ENCODE data around the gene ZNF614.
A peak's percentile ranks its signal among the peaks of the same experiment; 100 is the strongest.
"Not testable (repeated sequence)": the region's sequence is repeated elsewhere in the genome, so short reads cannot be mapped to it uniquely, and the experiment has no call there.

The ZNF614 gene

DNA sequence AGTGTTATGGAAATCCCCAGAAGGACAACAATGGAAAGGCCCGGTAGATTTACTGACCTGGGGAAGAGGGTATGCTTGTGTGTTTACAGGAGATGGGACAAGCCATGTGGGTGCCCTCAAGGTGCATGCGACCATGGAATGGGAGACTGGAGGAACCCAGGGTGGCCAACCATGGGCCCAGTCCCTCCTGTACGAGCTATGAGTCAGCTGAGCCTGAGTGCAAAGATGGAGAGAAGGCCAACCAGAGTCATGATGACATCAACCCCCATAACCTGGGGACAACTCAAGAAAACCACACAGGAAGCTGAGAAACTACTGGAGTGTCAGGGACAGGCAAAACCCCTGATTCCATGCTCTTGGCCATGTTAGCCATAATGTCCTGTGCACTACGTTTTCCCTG lies 49.3 kb downstream of the ZNF614 start:
- H3K79me1 ChIP-seq (ENCODE audit: low read depth, low read length): peaks cover 2% of the 10 kb centered on the region
- no peak overlapping the region for H2BK5ac ChIP-seq (ENCODE audit: low read length)
- no peak overlapping the region for H2BK12ac ChIP-seq (ENCODE audit: low read length)
- no CpG with 5 or more reads among the region's 4 CpGs for WGBS, 2 donors (ENCODE audit: extremely low coverage in 2 of 2, insufficient read length in 2 of 2, insufficient replicate concordance in 1 of 2)
- peak overlapping the region in 1 of 2 donors; percentile 50 for H3K4me3 ChIP-seq (ENCODE audit: low read length in 2 of 2)
- H3K4me2 ChIP-seq (ENCODE audit: insufficient read depth, low read length, poor library complexity, severe bottlenecking): no peak overlapping the region
- H3K9me3 ChIP-seq (replicated peaks in 1 of 2; ENCODE audit: control insufficient read depth in 2 of 2, insufficient read depth in 1 of 2, low read depth in 1 of 2, low read length in 2 of 2): peaks cover 9 to 49% of the 10 kb centered on the region in 2 donors
- H3K36me3 ChIP-seq (replicated peaks in 1 of 2; ENCODE audit: control insufficient read depth in 2 of 2, insufficient read depth in 2 of 2, low read length in 2 of 2): peaks cover 0 to 11% of the 10 kb centered on the region in 2 donors
- H2BK120ac ChIP-seq (ENCODE audit: low read depth, low read length): no peak overlapping the region
- H3K14ac ChIP-seq (ENCODE audit: low read length): no peak overlapping the region
- no peak overlapping the region for H2AK5ac ChIP-seq (ENCODE audit: low read depth, low read length)
- H2AFZ ChIP-seq (ENCODE audit: low read length): no peak overlapping the region
- no peak for DNase-seq (ENCODE audit: low spot score)
- H4K91ac ChIP-seq (ENCODE audit: low read depth, low read length, poor library complexity): no peak overlapping the region
- no peak overlapping the region for H4K8ac ChIP-seq (ENCODE audit: low read depth, low read length)
- no peaks in the 10 kb centered on the region for H3K27me3 ChIP-seq (ENCODE audit: control insufficient read depth in 3 of 3, insufficient read depth in 3 of 3, low read depth in 1 of 3, low read length in 3 of 3)
- H3K27ac ChIP-seq (replicated peaks; ENCODE audit: low read length): no peak overlapping the region
- peak overlapping the region; percentile 67 for H3K23ac ChIP-seq (ENCODE audit: low read depth, low read length, poor library complexity)
- no peak overlapping the region for H3K4ac ChIP-seq (ENCODE audit: low read length)
- no peaks in the 10 kb centered on the region for H3K4me1 ChIP-seq (ENCODE audit: control insufficient read depth in 2 of 2, insufficient read depth in 1 of 2, low read depth in 1 of 2, low read length in 2 of 2)
- no peak overlapping the region for H3K9ac ChIP-seq (ENCODE audit: low read depth, low read length, poor library complexity)
- no peak overlapping the region for H3K18ac ChIP-seq (ENCODE audit: low read length)
- H2BK15ac ChIP-seq (ENCODE audit: low read length): no peak overlapping the region

DNA sequence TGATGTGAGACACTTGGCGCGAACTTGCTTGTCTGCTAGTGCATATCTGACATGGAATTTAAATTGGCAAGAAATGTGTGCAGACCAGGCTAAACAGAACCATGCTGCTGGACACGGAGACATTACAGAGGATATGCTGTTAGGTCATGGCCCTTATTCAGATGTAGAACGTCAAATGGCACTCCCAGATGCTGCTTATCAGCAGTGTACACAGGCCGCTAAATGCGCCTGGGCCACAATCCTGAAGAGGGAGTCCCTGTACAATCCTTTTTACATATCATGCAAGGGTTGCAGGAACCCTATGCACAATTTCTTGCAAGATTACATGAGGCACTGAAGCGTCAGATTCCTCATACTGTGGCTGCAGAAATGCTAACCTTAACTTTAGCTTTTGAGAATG lies 50.8 kb downstream of the ZNF614 start:
- Histone ChIP-seq H3K14ac (ENCODE audit: low read length) (no peak overlapping the region), H2AK5ac (ENCODE audit: low read depth, low read length) (no peak overlapping the region), H4K8ac (ENCODE audit: low read depth, low read length) (no peak overlapping the region), H3K9me3 (replicated peaks in 1 of 2; ENCODE audit: control insufficient read depth in 2 of 2, insufficient read depth in 1 of 2, low read depth in 1 of 2, low read length in 2 of 2) (peaks cover 16 to 65% of the 10 kb centered on the region in 2 donors), H3K36me3 (replicated peaks in 1 of 2; ENCODE audit: control insufficient read depth in 2 of 2, insufficient read depth in 2 of 2, low read length in 2 of 2) (peaks cover 3 to 27% of the 10 kb centered on the region in 2 donors), H3K23ac (ENCODE audit: low read depth, low read length, poor library complexity) (no peak overlapping the region), H3K4me1 (ENCODE audit: control insufficient read depth in 2 of 2, insufficient read depth in 1 of 2, low read depth in 1 of 2, low read length in 2 of 2) (no peaks in the 10 kb centered on the region), H3K79me1 (ENCODE audit: low read depth, low read length) (peaks cover 2% of the 10 kb centered on the region), H3K4me2 (ENCODE audit: insufficient read depth, low read length, poor library complexity, severe bottlenecking) (no peak overlapping the region), H2BK120ac (ENCODE audit: low read depth, low read length) (no peak overlapping the region), H3K27ac (replicated peaks; ENCODE audit: low read length) (no peak overlapping the region), H3K4ac (ENCODE audit: low read length) (no peak overlapping the region), H3K4me3 (ENCODE audit: low read length in 2 of 2) (no peak overlapping the region), H2BK12ac (ENCODE audit: low read length) (no peak overlapping the region), H4K91ac (ENCODE audit: low read depth, low read length, poor library complexity) (no peak overlapping the region), H3K18ac (ENCODE audit: low read length) (no peak overlapping the region), H2AFZ (ENCODE audit: low read length) (no peak overlapping the region), H2BK15ac (ENCODE audit: low read length) (no peak overlapping the region), H2BK5ac (ENCODE audit: low read length) (no peak overlapping the region), H3K9ac (ENCODE audit: low read depth, low read length, poor library complexity) (no peak overlapping the region), H3K27me3 (ENCODE audit: control insufficient read depth in 3 of 3, insufficient read depth in 3 of 3, low read depth in 1 of 3, low read length in 3 of 3) (no peaks in the 10 kb centered on the region)
- DNase-seq (ENCODE audit: low spot score): no peak
- no CpG with 5 or more reads among the region's 7 CpGs for WGBS, 2 donors (ENCODE audit: extremely low coverage in 2 of 2, insufficient read length in 2 of 2, insufficient replicate concordance in 1 of 2)

DNA sequence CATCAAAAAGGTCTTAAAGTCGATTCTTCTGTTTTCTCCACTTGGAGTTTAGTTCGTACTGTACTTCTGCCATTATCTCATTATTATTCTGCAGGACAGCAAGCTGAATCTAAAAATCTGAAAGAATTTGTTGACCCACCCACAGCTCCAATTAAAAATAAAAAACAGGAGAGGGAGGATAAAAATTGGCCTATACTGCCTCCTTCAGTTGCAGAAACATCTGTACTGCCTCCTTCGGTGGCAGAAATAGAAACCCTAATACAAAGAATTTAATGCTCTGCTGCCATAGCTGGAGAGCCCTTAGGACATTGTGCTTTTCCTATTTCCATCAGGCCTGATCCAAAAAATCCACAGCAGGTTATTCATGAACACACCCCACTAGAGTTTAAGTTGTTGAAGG lies 51.3 kb downstream of the ZNF614 start:
- H3K18ac ChIP-seq (ENCODE audit: low read length): no peak overlapping the region
- DNase-seq (ENCODE audit: low spot score): no peak

DNA sequence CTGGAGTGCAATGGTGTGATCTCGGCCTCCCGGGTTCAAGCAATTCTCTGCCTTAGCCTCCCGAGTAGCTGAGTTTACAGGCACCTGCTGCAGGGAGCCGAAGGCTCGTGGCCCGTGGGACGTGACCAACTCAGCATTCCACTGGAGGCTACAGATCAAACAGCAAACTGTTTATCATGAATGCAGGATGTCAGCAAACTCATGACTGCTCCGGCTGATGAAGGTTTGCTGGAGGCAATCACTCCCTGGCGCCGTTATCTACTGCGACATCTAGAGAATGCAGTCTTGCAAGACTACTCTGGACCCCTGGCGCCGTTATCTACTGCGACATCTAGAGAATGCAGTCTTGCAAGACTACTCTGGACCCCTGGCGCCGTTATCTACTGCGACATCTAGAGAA lies 52.4 kb downstream of the ZNF614 start:
- not testable (repeated sequence) for H3K23ac ChIP-seq (ENCODE audit: low read depth, low read length, poor library complexity); H2AFZ ChIP-seq (ENCODE audit: low read length); H3K4me3 ChIP-seq (ENCODE audit: low read length in 2 of 2); H2BK12ac ChIP-seq (ENCODE audit: low read length); H4K8ac ChIP-seq (ENCODE audit: low read depth, low read length); H2AK5ac ChIP-seq (ENCODE audit: low read depth, low read length); H2BK15ac ChIP-seq (ENCODE audit: low read length); H3K4me2 ChIP-seq (ENCODE audit: insufficient read depth, low read length, poor library complexity, severe bottlenecking); H3K18ac ChIP-seq (ENCODE audit: low read length); H3K9ac ChIP-seq (ENCODE audit: low read depth, low read length, poor library complexity); H3K4me1 ChIP-seq (ENCODE audit: control insufficient read depth in 2 of 2, insufficient read depth in 1 of 2, low read depth in 1 of 2, low read length in 2 of 2); H3K79me1 ChIP-seq (ENCODE audit: low read depth, low read length); DNase-seq (ENCODE audit: low spot score); H3K27ac ChIP-seq (replicated peaks; ENCODE audit: low read length); H3K4ac ChIP-seq (ENCODE audit: low read length); H4K91ac ChIP-seq (ENCODE audit: low read depth, low read length, poor library complexity); H3K27me3 ChIP-seq (ENCODE audit: control insufficient read depth in 3 of 3, insufficient read depth in 3 of 3, low read depth in 1 of 3, low read length in 3 of 3); H2BK5ac ChIP-seq (ENCODE audit: low read length); H2BK120ac ChIP-seq (ENCODE audit: low read depth, low read length); H3K14ac ChIP-seq (ENCODE audit: low read length)
- Histone ChIP-seq H3K36me3 (replicated peaks in 1 of 2; ENCODE audit: control insufficient read depth in 2 of 2, insufficient read depth in 2 of 2, low read length in 2 of 2) (peaks cover 8 to 41% of the 10 kb centered on the region in 2 donors), H3K9me3 (replicated peaks in 1 of 2; ENCODE audit: control insufficient read depth in 2 of 2, insufficient read depth in 1 of 2, low read depth in 1 of 2, low read length in 2 of 2) (peaks cover 25 to 78% of the 10 kb centered on the region in 2 donors)
- no CpG with 5 or more reads among the region's 17 CpGs for WGBS, 2 donors (ENCODE audit: extremely low coverage in 2 of 2, insufficient read length in 2 of 2, insufficient replicate concordance in 1 of 2)

More for the DNA sequence above, 51.3 kb downstream of the ZNF614 start:
- Histone ChIP-seq H2BK120ac (ENCODE audit: low read depth, low read length) (no peak overlapping the region), H3K23ac (ENCODE audit: low read depth, low read length, poor library complexity) (no peak overlapping the region), H3K4me1 (ENCODE audit: control insufficient read depth in 2 of 2, insufficient read depth in 1 of 2, low read depth in 1 of 2, low read length in 2 of 2) (no peaks in the 10 kb centered on the region), H2BK5ac (ENCODE audit: low read length) (no peak overlapping the region), H4K8ac (ENCODE audit: low read depth, low read length) (no peak overlapping the region), H3K14ac (ENCODE audit: low read length) (no peak overlapping the region), H3K4me2 (ENCODE audit: insufficient read depth, low read length, poor library complexity, severe bottlenecking) (no peak overlapping the region), H3K27ac (replicated peaks; ENCODE audit: low read length) (no peak overlapping the region), H3K4me3 (ENCODE audit: low read length in 2 of 2) (no peak overlapping the region), H2AK5ac (ENCODE audit: low read depth, low read length) (no peak overlapping the region), H4K91ac (ENCODE audit: low read depth, low read length, poor library complexity) (no peak overlapping the region), H2BK12ac (ENCODE audit: low read length) (no peak overlapping the region), H3K9ac (ENCODE audit: low read depth, low read length, poor library complexity) (no peak overlapping the region), H3K79me1 (ENCODE audit: low read depth, low read length) (peaks cover 2% of the 10 kb centered on the region), H3K36me3 (replicated peaks in 1 of 2; ENCODE audit: control insufficient read depth in 2 of 2, insufficient read depth in 2 of 2, low read length in 2 of 2) (peaks cover 3 to 31% of the 10 kb centered on the region in 2 donors), H2BK15ac (ENCODE audit: low read length) (no peak overlapping the region), H2AFZ (ENCODE audit: low read length) (no peak overlapping the region), H3K9me3 (replicated peaks in 1 of 2; ENCODE audit: control insufficient read depth in 2 of 2, insufficient read depth in 1 of 2, low read depth in 1 of 2, low read length in 2 of 2) (peaks cover 17 to 67% of the 10 kb centered on the region in 2 donors), H3K4ac (ENCODE audit: low read length) (no peak overlapping the region), H3K27me3 (ENCODE audit: control insufficient read depth in 3 of 3, insufficient read depth in 3 of 3, low read depth in 1 of 3, low read length in 3 of 3) (no peaks in the 10 kb centered on the region)
- WGBS, 2 donors (ENCODE audit: extremely low coverage in 2 of 2, insufficient read length in 2 of 2, insufficient replicate concordance in 1 of 2): no CpG with 5 or more reads among the region's 3 CpGs
